Measurements from ENCODE around the gene KIF26A. TPM values are rescaled to one million over a fixed set of nuclear protein-coding genes. Genes with fewer than 3 reads are reported as not detected.

KIF26A gene
- total RNA-seq, 4 donors from 2014 or later, result 0.59 to 3.3 (median 1.5) TPM

- no peak overlapping the region for H3K27ac ChIP-seq
- H3K4me1 ChIP-seq, result no peaks in the 10 kb centered on the region
- ATAC-seq (no peak), DNase-seq (no peak)
- no peaks in the 10 kb centered on the region for H3K36me3 ChIP-seq
- H3K9me3 ChIP-seq, result peaks cover 0 to 7% (median 0%) of the 10 kb centered on the region in 3 donors
- TF ChIP-seq POLR2A (IDR thresholded peaks at IDR 0.05), result no peak
- TF ChIP-seq CTCF (IDR thresholded peaks at IDR 0.05 in 4 of 5, conservative IDR thresholded peaks at IDR 0.05 in 1 of 5), result no peak
- peaks cover 43 to 69% (median 48%) of the 10 kb centered on the region in 3 donors for H3K27me3 ChIP-seq
- no peak overlapping the region for H3K4me3 ChIP-seq
- intact Hi-C loops (cut with DNase I; ENCODE audit: low total_unique reads) (no loop called here), in situ Hi-C loops (cut with MboI; ENCODE audit: low sequenced_read_pairs in 4 of 4) (no loop called here)
Measured at GRCh38 chr14:104119119-104119487, 19.3 kb upstream of the KIF26A start.

- no peak overlapping the region for H3K27ac ChIP-seq
- intact Hi-C loops (cut with DNase I; ENCODE audit: low total_unique reads) (no loop called here), in situ Hi-C loops (cut with MboI; ENCODE audit: low sequenced_read_pairs in 4 of 4) (no loop called here)
- H3K9me3 ChIP-seq, result peaks cover 0 to 12% (median 0%) of the 10 kb centered on the region in 3 donors
- no peaks in the 10 kb centered on the region for H3K36me3 ChIP-seq
- H3K4me1 ChIP-seq, result no peaks in the 10 kb centered on the region
- ATAC-seq (no peak), DNase-seq (no peak)
- TF ChIP-seq POLR2A (IDR thresholded peaks at IDR 0.05), result no peak
- peaks cover 43 to 71% (median 44%) of the 10 kb centered on the region in 3 donors for H3K27me3 ChIP-seq
- H3K4me3 ChIP-seq, result no peak overlapping the region
Measured at GRCh38 chr14:104119488-104120251, 18.7 kb upstream of the KIF26A start.

- no peak for ATAC-seq
- Histone ChIP-seq H3K36me3 (no peaks in the 10 kb centered on the region), H3K4me3 (no peak overlapping the region), H3K27me3 (peaks cover 43 to 77% (median 44%) of the 10 kb centered on the region in 3 donors), H3K27ac (no peak overlapping the region), H3K9me3 (peaks cover 0 to 14% (median 0%) of the 10 kb centered on the region in 3 donors), H3K4me1 (no peaks in the 10 kb centered on the region)
- in situ Hi-C loops (cut with MboI; ENCODE audit: low sequenced_read_pairs in 4 of 4) (no loop called here), intact Hi-C loops (cut with DNase I; ENCODE audit: low total_unique reads) (no loop called here)
- TF ChIP-seq CTCF (IDR thresholded peaks at IDR 0.05 in 4 of 5, conservative IDR thresholded peaks at IDR 0.05 in 1 of 5) (no peak), POLR2A (IDR thresholded peaks at IDR 0.05) (no peak)
- DNase-seq, result no peak
Measured at GRCh38 chr14:104120281-104120741, 18.1 kb upstream of the KIF26A start.

- Histone ChIP-seq H3K4me3 (no peak overlapping the region), H3K4me1 (no peaks in the 10 kb centered on the region), H3K9me3 (peaks cover 0 to 21% (median 0%) of the 10 kb centered on the region in 3 donors), H3K27me3 (peaks cover 36 to 74% (median 39%) of the 10 kb centered on the region in 3 donors), H3K36me3 (no peaks in the 10 kb centered on the region), H3K27ac (no peak overlapping the region)
- in situ Hi-C loops (cut with MboI; ENCODE audit: low sequenced_read_pairs in 4 of 4) (no loop called here), intact Hi-C loops (cut with DNase I; ENCODE audit: low total_unique reads) (no loop called here)
- TF ChIP-seq POLR2A (IDR thresholded peaks at IDR 0.05) (no peak), CTCF (IDR thresholded peaks at IDR 0.05 in 4 of 5, conservative IDR thresholded peaks at IDR 0.05 in 1 of 5) (no peak)
- ATAC-seq (no peak), DNase-seq (no peak)
Measured at GRCh38 chr14:104121142-104121541, 17.2 kb upstream of the KIF26A start.

GRCh38 chr14:104123879-104124278 lies 14.5 kb upstream of the KIF26A start:
- DNase-seq, result no peak
- peaks cover 14 to 53% (median 20%) of the 10 kb centered on the region in 3 donors for H3K27me3 ChIP-seq
- in situ Hi-C loops (cut with MboI; ENCODE audit: low sequenced_read_pairs in 4 of 4) (no loop called here), intact Hi-C loops (cut with DNase I; ENCODE audit: low total_unique reads) (no loop called here)
- H3K27ac ChIP-seq, result no peak overlapping the region
- H3K9me3 ChIP-seq, result peaks cover 0 to 21% (median 0%) of the 10 kb centered on the region in 3 donors
- ATAC-seq, result no peak
- no peak overlapping the region for H3K4me3 ChIP-seq
- H3K4me1 ChIP-seq, result no peaks in the 10 kb centered on the region
- no peak for TF ChIP-seq CTCF (IDR thresholded peaks at IDR 0.05 in 4 of 5, conservative IDR thresholded peaks at IDR 0.05 in 1 of 5)
- TF ChIP-seq POLR2A (IDR thresholded peaks at IDR 0.05), result no peak
- no peaks in the 10 kb centered on the region for H3K36me3 ChIP-seq
